ENCODE data around the gene MPP1.

DNA sequence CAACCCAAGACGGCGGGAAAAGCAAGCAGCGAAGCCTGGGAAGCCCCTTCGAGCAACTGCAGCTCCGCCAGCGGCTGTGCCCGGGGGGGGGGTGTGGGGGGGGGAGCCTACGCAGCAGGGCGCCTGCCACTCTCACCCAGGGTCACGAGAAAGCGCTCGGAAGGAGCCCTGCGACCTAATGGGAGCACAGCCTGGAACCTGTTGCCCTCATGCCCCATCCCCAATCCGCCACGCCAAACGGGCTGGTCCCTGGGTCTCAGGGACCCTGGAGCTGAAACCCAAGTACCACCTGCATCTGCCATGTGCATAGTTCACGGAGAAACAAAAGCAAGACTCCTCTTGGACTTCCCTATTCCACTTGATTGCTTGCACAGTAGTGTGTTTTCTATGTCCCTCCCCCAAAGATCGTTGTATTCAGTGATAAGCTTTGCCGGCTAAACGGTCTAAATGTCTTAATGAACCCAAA, 54.0 kb downstream of the MPP1 start:
- TF ChIP-seq TAF1 (IDR thresholded peaks at IDR 0.05; ENCODE audit: low read depth) (no peak), TEAD4 (IDR thresholded peaks at IDR 0.05) (no peak), EGR1 (IDR thresholded peaks at IDR 0.05) (no peak), CEBPB (IDR thresholded peaks at IDR 0.05) (no peak), EP300 (IDR thresholded peaks at IDR 0.05; ENCODE audit: borderline replicate concordance) (no peak), TCF12 (IDR thresholded peaks at IDR 0.05; ENCODE audit: low read depth) (no peak), ZBTB7A (IDR thresholded peaks at IDR 0.05; ENCODE audit: low read depth) (no peak), NFIC (IDR thresholded peaks at IDR 0.05) (no peak), YY1 (IDR thresholded peaks at IDR 0.05; ENCODE audit: low read depth) (no peak)
- TF ChIP-seq, protein P1, sequence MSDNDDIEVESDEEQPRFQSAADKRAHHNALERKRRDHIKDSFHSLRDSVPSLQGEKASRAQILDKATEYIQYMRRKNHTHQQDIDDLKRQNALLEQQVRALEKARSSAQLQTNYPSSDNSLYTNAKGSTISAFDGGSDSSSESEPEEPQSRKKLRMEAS (IDR thresholded peaks at IDR 0.05): no peak
- TF ChIP-seq, protein P2, sequence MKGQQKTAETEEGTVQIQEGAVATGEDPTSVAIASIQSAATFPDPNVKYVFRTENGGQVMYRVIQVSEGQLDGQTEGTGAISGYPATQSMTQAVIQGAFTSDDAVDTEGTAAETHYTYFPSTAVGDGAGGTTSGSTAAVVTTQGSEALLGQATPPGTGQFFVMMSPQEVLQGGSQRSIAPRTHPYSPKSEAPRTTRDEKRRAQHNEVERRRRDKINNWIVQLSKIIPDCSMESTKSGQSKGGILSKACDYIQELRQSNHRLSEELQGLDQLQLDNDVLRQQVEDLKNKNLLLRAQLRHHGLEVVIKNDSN (IDR thresholded peaks at IDR 0.05): no peak
- TF ChIP-seq, protein P3, sequence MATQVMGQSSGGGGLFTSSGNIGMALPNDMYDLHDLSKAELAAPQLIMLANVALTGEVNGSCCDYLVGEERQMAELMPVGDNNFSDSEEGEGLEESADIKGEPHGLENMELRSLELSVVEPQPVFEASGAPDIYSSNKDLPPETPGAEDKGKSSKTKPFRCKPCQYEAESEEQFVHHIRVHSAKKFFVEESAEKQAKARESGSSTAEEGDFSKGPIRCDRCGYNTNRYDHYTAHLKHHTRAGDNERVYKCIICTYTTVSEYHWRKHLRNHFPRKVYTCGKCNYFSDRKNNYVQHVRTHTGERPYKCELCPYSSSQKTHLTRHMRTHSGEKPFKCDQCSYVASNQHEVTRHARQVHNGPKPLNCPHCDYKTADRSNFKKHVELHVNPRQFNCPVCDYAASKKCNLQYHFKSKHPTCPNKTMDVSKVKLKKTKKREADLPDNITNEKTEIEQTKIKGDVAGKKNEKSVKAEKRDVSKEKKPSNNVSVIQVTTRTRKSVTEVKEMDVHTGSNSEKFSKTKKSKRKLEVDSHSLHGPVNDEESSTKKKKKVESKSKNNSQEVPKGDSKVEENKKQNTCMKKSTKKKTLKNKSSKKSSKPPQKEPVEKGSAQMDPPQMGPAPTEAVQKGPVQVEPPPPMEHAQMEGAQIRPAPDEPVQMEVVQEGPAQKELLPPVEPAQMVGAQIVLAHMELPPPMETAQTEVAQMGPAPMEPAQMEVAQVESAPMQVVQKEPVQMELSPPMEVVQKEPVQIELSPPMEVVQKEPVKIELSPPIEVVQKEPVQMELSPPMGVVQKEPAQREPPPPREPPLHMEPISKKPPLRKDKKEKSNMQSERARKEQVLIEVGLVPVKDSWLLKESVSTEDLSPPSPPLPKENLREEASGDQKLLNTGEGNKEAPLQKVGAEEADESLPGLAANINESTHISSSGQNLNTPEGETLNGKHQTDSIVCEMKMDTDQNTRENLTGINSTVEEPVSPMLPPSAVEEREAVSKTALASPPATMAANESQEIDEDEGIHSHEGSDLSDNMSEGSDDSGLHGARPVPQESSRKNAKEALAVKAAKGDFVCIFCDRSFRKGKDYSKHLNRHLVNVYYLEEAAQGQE (IDR thresholded peaks at IDR 0.05; ENCODE audit: low read depth): no peak
